Measurements from ENCODE around the gene CHKA.

DNA sequence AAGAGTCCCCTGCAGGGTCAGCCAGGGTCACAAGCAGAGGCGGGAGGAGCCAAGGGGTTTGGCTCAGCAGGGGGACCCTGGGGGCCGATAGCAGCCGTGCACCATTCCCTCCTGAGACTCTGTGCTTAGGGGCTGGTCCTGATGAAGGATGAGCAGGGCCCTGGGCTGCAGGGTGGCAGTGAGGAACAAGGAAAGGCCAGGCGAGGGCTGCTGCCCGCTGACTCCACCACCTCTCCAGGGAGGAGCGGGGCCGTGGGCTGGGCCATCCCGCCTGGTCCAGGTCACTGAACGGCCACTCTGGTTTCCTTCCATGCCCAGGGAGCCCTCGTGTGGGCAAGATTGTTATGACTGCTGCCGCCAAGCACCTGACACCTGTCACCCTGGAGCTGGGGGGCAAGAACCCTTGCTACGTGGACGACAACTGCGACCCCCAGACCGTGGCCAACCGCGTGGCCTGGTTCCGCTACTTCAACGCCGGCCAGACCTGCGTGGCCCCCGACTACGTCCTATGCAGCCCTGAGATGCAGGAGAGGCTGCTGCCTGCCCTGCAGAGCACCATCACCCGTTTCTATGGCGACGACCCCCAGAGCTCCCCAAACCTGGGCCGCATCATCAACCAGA, 99.9 kb downstream of the CHKA start:
- TF ChIP-seq, protein P1, sequence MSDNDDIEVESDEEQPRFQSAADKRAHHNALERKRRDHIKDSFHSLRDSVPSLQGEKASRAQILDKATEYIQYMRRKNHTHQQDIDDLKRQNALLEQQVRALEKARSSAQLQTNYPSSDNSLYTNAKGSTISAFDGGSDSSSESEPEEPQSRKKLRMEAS (IDR thresholded peaks at IDR 0.05): no peak
- TF ChIP-seq, protein P2, sequence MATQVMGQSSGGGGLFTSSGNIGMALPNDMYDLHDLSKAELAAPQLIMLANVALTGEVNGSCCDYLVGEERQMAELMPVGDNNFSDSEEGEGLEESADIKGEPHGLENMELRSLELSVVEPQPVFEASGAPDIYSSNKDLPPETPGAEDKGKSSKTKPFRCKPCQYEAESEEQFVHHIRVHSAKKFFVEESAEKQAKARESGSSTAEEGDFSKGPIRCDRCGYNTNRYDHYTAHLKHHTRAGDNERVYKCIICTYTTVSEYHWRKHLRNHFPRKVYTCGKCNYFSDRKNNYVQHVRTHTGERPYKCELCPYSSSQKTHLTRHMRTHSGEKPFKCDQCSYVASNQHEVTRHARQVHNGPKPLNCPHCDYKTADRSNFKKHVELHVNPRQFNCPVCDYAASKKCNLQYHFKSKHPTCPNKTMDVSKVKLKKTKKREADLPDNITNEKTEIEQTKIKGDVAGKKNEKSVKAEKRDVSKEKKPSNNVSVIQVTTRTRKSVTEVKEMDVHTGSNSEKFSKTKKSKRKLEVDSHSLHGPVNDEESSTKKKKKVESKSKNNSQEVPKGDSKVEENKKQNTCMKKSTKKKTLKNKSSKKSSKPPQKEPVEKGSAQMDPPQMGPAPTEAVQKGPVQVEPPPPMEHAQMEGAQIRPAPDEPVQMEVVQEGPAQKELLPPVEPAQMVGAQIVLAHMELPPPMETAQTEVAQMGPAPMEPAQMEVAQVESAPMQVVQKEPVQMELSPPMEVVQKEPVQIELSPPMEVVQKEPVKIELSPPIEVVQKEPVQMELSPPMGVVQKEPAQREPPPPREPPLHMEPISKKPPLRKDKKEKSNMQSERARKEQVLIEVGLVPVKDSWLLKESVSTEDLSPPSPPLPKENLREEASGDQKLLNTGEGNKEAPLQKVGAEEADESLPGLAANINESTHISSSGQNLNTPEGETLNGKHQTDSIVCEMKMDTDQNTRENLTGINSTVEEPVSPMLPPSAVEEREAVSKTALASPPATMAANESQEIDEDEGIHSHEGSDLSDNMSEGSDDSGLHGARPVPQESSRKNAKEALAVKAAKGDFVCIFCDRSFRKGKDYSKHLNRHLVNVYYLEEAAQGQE (IDR thresholded peaks at IDR 0.05; ENCODE audit: low read depth): no peak
- TF ChIP-seq ZBTB7A (IDR thresholded peaks at IDR 0.05; ENCODE audit: low read depth): no peak
- no peak for TF ChIP-seq CEBPB (IDR thresholded peaks at IDR 0.05)
- no peak for TF ChIP-seq CREB1 (IDR thresholded peaks at IDR 0.05; ENCODE audit: low read depth)
- TF ChIP-seq TEAD4 (IDR thresholded peaks at IDR 0.05): no peak
- TF ChIP-seq RAD21 (IDR thresholded peaks at IDR 0.05; ENCODE audit: low read depth): peak; percentile 85
- TF ChIP-seq EP300 (IDR thresholded peaks at IDR 0.05; ENCODE audit: borderline replicate concordance): no peak
- TF ChIP-seq EGR1 (IDR thresholded peaks at IDR 0.05): peak; percentile 34; the same call in 1 of the 2 replicates
- no peak for TF ChIP-seq YY1 (IDR thresholded peaks at IDR 0.05; ENCODE audit: low read depth)
- no peak for TF ChIP-seq FOXM1 (IDR thresholded peaks at IDR 0.05; ENCODE audit: borderline replicate concordance, low read depth)
- TF ChIP-seq, protein P3, sequence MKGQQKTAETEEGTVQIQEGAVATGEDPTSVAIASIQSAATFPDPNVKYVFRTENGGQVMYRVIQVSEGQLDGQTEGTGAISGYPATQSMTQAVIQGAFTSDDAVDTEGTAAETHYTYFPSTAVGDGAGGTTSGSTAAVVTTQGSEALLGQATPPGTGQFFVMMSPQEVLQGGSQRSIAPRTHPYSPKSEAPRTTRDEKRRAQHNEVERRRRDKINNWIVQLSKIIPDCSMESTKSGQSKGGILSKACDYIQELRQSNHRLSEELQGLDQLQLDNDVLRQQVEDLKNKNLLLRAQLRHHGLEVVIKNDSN (IDR thresholded peaks at IDR 0.05): no peak
- TF ChIP-seq TAF1 (IDR thresholded peaks at IDR 0.05; ENCODE audit: low read depth): 0 out of 2 replicates have a peak, but pooled peaks have one; percentile 12
